Activated naive CD8-positive, alpha-beta T cell treated with anti-CD3 and anti-CD28 coated beads, Interleukin-2, amount 10 ng/mL, durations not matched to agents 7 days and 5 days (primary cell): ENCODE results near the gene PAGR1. TPM values are rescaled to one million over a fixed set of nuclear protein-coding genes. Genes with fewer than 3 reads are reported as not detected.

Experiments
- ATAC-seq: fragments of 150-1000 bp; cut with Tn5 transposase; one replicate; pipeline ENCODE4 v1.10.0; 2021; ENCODE audit warnings: low read depth, moderate library complexity
- POLR2A ChIA-PET: fragments of 350-600 bp; sonication (Branson Sonifier 250); formaldehyde crosslinking; loops from one replicate; lab custom pipeline; 2021; ENCODE audit warnings: antibody characterized with exemption; lab: Charles Lee
- DNase-seq: peaks from one replicate; pipeline ENCODE4 v3.0.0; 2021
- H3K27ac Mint-ChIP-seq: one replicate; pipeline ENCODE4 v1.8.0; 2022; ENCODE audit warnings: mild to moderate bottlenecking, mixed read lengths
- H3K27me3 Mint-ChIP-seq: one replicate; pipeline ENCODE4 v1.8.0; 2022; ENCODE audit warnings: mild to moderate bottlenecking, moderate library complexity, mixed read lengths
- H3K36me3 Mint-ChIP-seq: one replicate; pipeline ENCODE4 v1.8.0; 2021; ENCODE audit warnings: mild to moderate bottlenecking, mixed read lengths
- H3K4me1 Mint-ChIP-seq: one replicate; pipeline ENCODE4 v1.8.0; 2021; ENCODE audit warnings: mixed read lengths
- H3K4me3 Mint-ChIP-seq: one replicate; pipeline ENCODE4 v1.8.0; 2022; ENCODE audit warnings: mild to moderate bottlenecking, moderate library complexity, mixed read lengths
- H3K9me3 Mint-ChIP-seq: one replicate; pipeline ENCODE4 v1.8.0; 2021; ENCODE audit warnings: mixed read lengths
- total RNA-seq, 2 experiments: library from RNA; stranded (reverse); gene quantifications; one replicate each; pipeline ENCODE4 v1.2.3, GENCODE V29; 2021

Gene PAGR1
- total RNA-seq, 2 experiments from 2014 or later = 29.8 to 34.3 TPM

GRCh38 chr16:29839822-29840221, 23.9 kb downstream of the PAGR1 start:
- no peaks in the 10 kb centered on the region for H3K27me3 Mint-ChIP-seq
- no peak for DNase-seq
- H3K27ac Mint-ChIP-seq = no peak overlapping the region
- H3K36me3 Mint-ChIP-seq = peaks cover 19% of the 10 kb centered on the region
- ATAC-seq = no peak
- H3K9me3 Mint-ChIP-seq = no peaks in the 10 kb centered on the region
- no peaks in the 10 kb centered on the region for H3K4me1 Mint-ChIP-seq
- POLR2A ChIA-PET = interaction anchor here (0.7 to 1.4 kb wide), 5 partner anchors 20 to 891 kb away, joined by 3 to 12 read pairs (median 5); partner anchors contain the start of gene C16orf54
- no peak overlapping the region for H3K4me3 Mint-ChIP-seq

- H3K9me3 Mint-ChIP-seq = no peaks in the 10 kb centered on the region
- H3K4me3 Mint-ChIP-seq = no peak overlapping the region
- no peaks in the 10 kb centered on the region for H3K4me1 Mint-ChIP-seq
- H3K36me3 Mint-ChIP-seq = peaks cover 19% of the 10 kb centered on the region
- no peaks in the 10 kb centered on the region for H3K27me3 Mint-ChIP-seq
- ATAC-seq (no peak), DNase-seq (no peak)
- H3K27ac Mint-ChIP-seq = no peak overlapping the region
- POLR2A ChIA-PET = interaction anchor here (0.7 to 1.2 kb wide), 3 partner anchors 20 to 141 kb away, joined by 4 to 12 read pairs (median 7); partner anchors contain the start of gene C16orf54
Observed at GRCh38 chr16:29840240-29840639, 24.3 kb downstream of the PAGR1 start.

- ATAC-seq (no peak), DNase-seq (no peak)
- peaks cover 13% of the 10 kb centered on the region for H3K36me3 Mint-ChIP-seq
- no peak overlapping the region for H3K27ac Mint-ChIP-seq
- no peaks in the 10 kb centered on the region for H3K4me1 Mint-ChIP-seq
- no peaks in the 10 kb centered on the region for H3K9me3 Mint-ChIP-seq
- no peaks in the 10 kb centered on the region for H3K27me3 Mint-ChIP-seq
- POLR2A ChIA-PET = no interaction called here
- H3K4me3 Mint-ChIP-seq = no peak overlapping the region
Observed at GRCh38 chr16:29841631-29842030, 25.7 kb downstream of the PAGR1 start.

- Mint-ChIP-seq H3K9me3 (no peaks in the 10 kb centered on the region), H3K4me1 (no peaks in the 10 kb centered on the region), H3K4me3 (no peak overlapping the region), H3K27ac (peak overlapping the region; percentile 64), H3K27me3 (no peaks in the 10 kb centered on the region), H3K36me3 (peaks cover 14% of the 10 kb centered on the region)
- POLR2A ChIA-PET = interaction anchor here (0.5 to 1.3 kb wide), 3 partner anchors 15 to 53 kb away, joined by 3 to 5 read pairs (median 3); partner anchors contain the start of genes KIF22 and PAGR1
- no peak for DNase-seq
- no peak for ATAC-seq
Observed at GRCh38 chr16:29842732-29843346, 26.9 kb downstream of the PAGR1 start.

- Mint-ChIP-seq H3K27me3 (no peaks in the 10 kb centered on the region), H3K27ac (no peak overlapping the region), H3K4me3 (no peak overlapping the region), H3K36me3 (peaks cover 17% of the 10 kb centered on the region), H3K9me3 (no peaks in the 10 kb centered on the region), H3K4me1 (peaks cover 4% of the 10 kb centered on the region)
- DNase-seq (no peak), ATAC-seq (no peak)
- POLR2A ChIA-PET = interaction anchor here (0.6 to 1.3 kb wide), 3 partner anchors 20 to 54 kb away, joined by 3 to 6 read pairs (median 3); partner anchors contain the start of genes KIF22 and PAGR1
Observed at GRCh38 chr16:29843931-29844330, 28.0 kb downstream of the PAGR1 start.

- POLR2A ChIA-PET = no interaction called here
- H3K4me1 Mint-ChIP-seq = peaks cover 4% of the 10 kb centered on the region
- ATAC-seq = no peak
- H3K27me3 Mint-ChIP-seq = no peaks in the 10 kb centered on the region
- peak overlapping the region; percentile 15 for H3K27ac Mint-ChIP-seq
- H3K36me3 Mint-ChIP-seq = peaks cover 13% of the 10 kb centered on the region
- H3K9me3 Mint-ChIP-seq = no peaks in the 10 kb centered on the region
- H3K4me3 Mint-ChIP-seq = no peak overlapping the region
- no peak for DNase-seq
Observed at GRCh38 chr16:29844575-29845331, 28.8 kb downstream of the PAGR1 start.

- no peak for DNase-seq
- ATAC-seq = no peak
- Mint-ChIP-seq H3K36me3 (peaks cover 19% of the 10 kb centered on the region), H3K4me1 (peaks cover 4% of the 10 kb centered on the region), H3K27me3 (no peaks in the 10 kb centered on the region), H3K27ac (no peak overlapping the region), H3K9me3 (no peaks in the 10 kb centered on the region), H3K4me3 (no peak overlapping the region)
- POLR2A ChIA-PET = interaction anchor here (1.2 kb wide), 1 partner anchor 36 kb away, joined by 3 read pairs; no protein-coding TSS in a partner anchor
Observed at GRCh38 chr16:29845656-29846055, 29.7 kb downstream of the PAGR1 start.

GRCh38 chr16:29848420-29849297, 32.7 kb downstream of the PAGR1 start:
- no peaks in the 10 kb centered on the region for H3K27me3 Mint-ChIP-seq
- DNase-seq (peak; percentile 89), ATAC-seq (peak; percentile 92)
- H3K4me3 Mint-ChIP-seq = no peak overlapping the region
- H3K4me1 Mint-ChIP-seq = peaks cover 4% of the 10 kb centered on the region
- POLR2A ChIA-PET = interaction anchor here (0.7 to 2.5 kb wide), 13 partner anchors 21 to 157 kb away, joined by 3 to 25 read pairs (median 5); partner anchors contain the start of genes KIF22, MVP and PAGR1
- H3K36me3 Mint-ChIP-seq = peaks cover 17% of the 10 kb centered on the region
- H3K9me3 Mint-ChIP-seq = no peaks in the 10 kb centered on the region
- no peak overlapping the region for H3K27ac Mint-ChIP-seq

- no peaks in the 10 kb centered on the region for H3K27me3 Mint-ChIP-seq
- ATAC-seq (no peak), DNase-seq (no peak)
- H3K4me3 Mint-ChIP-seq = no peak overlapping the region
- H3K27ac Mint-ChIP-seq = no peak overlapping the region
- POLR2A ChIA-PET = interaction anchor here (0.9 to 2.3 kb wide), 3 partner anchors 29 to 146 kb away, joined by 5 to 25 read pairs (median 18); partner anchors contain the start of gene MVP
- peaks cover 4% of the 10 kb centered on the region for H3K4me1 Mint-ChIP-seq
- peaks cover 17% of the 10 kb centered on the region for H3K36me3 Mint-ChIP-seq
- H3K9me3 Mint-ChIP-seq = no peaks in the 10 kb centered on the region
Observed at GRCh38 chr16:29849505-29849904, 33.6 kb downstream of the PAGR1 start.

GRCh38 chr16:29850998-29851397, 35.0 kb downstream of the PAGR1 start:
- POLR2A ChIA-PET = interaction anchor here (1.2 kb wide), 1 partner anchor 34 kb away, joined by 3 read pairs; no protein-coding TSS in a partner anchor
- ATAC-seq (no peak), DNase-seq (no peak)
- no peak overlapping the region for H3K4me3 Mint-ChIP-seq
- H3K36me3 Mint-ChIP-seq = peaks cover 17% of the 10 kb centered on the region
- peaks cover 4% of the 10 kb centered on the region for H3K4me1 Mint-ChIP-seq
- H3K9me3 Mint-ChIP-seq = no peaks in the 10 kb centered on the region
- no peaks in the 10 kb centered on the region for H3K27me3 Mint-ChIP-seq
- H3K27ac Mint-ChIP-seq = no peak overlapping the region

- Mint-ChIP-seq H3K9me3 (no peaks in the 10 kb centered on the region), H3K4me3 (no peak overlapping the region), H3K4me1 (peaks cover 4% of the 10 kb centered on the region), H3K27ac (no peak overlapping the region), H3K36me3 (peaks cover 15% of the 10 kb centered on the region), H3K27me3 (no peaks in the 10 kb centered on the region)
- ATAC-seq (no peak), DNase-seq (no peak)
- POLR2A ChIA-PET = no interaction called here
Observed at GRCh38 chr16:29852654-29853053, 36.7 kb downstream of the PAGR1 start.

- H3K36me3 Mint-ChIP-seq = peaks cover 19% of the 10 kb centered on the region
Observed at GRCh38 chr16:29854520-29855100, 38.7 kb downstream of the PAGR1 start.

More at GRCh38 chr16:29854520-29855100, 38.7 kb downstream of the PAGR1 start:
- POLR2A ChIA-PET = interaction anchor here (1.0 kb wide), 1 partner anchor 42 kb away, joined by 3 read pairs; the partner anchor contains the start of gene PRRT2
- Mint-ChIP-seq H3K27me3 (no peaks in the 10 kb centered on the region), H3K27ac (no peak overlapping the region), H3K4me3 (no peak overlapping the region), H3K4me1 (no peaks in the 10 kb centered on the region), H3K9me3 (no peaks in the 10 kb centered on the region)
- ATAC-seq (no peak), DNase-seq (no peak)
